Esophagus muscularis mucosa (tissue), 4 donors: ENCODE data around the gene GRID1. TPM values are rescaled to one million over a fixed set of nuclear protein-coding genes. Genes with fewer than 3 reads are reported as not detected.
"Not testable (repeated sequence)": the region's sequence is repeated elsewhere in the genome, so short reads cannot be mapped to it uniquely, and the experiment has no call there.

Source experiments
- DNase-seq: peaks from one replicate; pipeline ENCODE4 v3.0.0-alpha.2; 2017; ENCODE audit errors: extremely low spot score
- H3K27ac ChIP-seq, 4 donors: fragments of 200-600 bp; sonication (generic); replicated peaks in 1 of 4; 1 replicate in 3 of 4; 2 replicates in 1 of 4; pipeline ENCODE4 v1.5.1; 2016 to 2019; ENCODE audit warnings: mild to moderate bottlenecking in 1 of 4
- H3K27me3 ChIP-seq, 4 donors: fragments of 200-600 bp; sonication (generic); one replicate each; pipeline versions ENCODE4 v1.5.1 to v1.6.0; 2016 to 2019
- H3K36me3 ChIP-seq, 4 donors: fragments of 200-600 bp; sonication (generic); one replicate each; pipeline ENCODE4 v1.5.1; 2016 to 2019
- H3K4me1 ChIP-seq, 4 donors: fragments of 200-600 bp; sonication (generic); one replicate each; pipeline ENCODE4 v1.5.1; 2016 to 2019
- H3K4me3 ChIP-seq, 4 donors: fragments of 200-600 bp; sonication (generic); 1 replicate in 2 of 4; 2 replicates in 2 of 4; pipeline ENCODE4 v1.5.1; 2016 to 2019; ENCODE audit warnings: mild to moderate bottlenecking in 4 of 4, moderate library complexity in 1 of 4
- H3K9me3 ChIP-seq, 4 donors: fragments of 200-600 bp; sonication (generic); 1 replicate in 3 of 4; 2 replicates in 1 of 4; pipeline ENCODE4 v1.5.1; 2016 to 2019
- EP300 ChIP-seq: sonication (generic); formaldehyde crosslinking; IDR thresholded peaks from one replicate; pipeline ENCODE4 v1.6.1; 2017; ENCODE audit warnings: antibody characterized with exemption
- POLR2A ChIP-seq: fragments of 450-650 bp; IDR thresholded peaks from one replicate; pipeline ENCODE4 v1.6.1; 2017; ENCODE audit warnings: antibody characterized with exemption, moderate library complexity, mild to moderate bottlenecking, low read depth
- POLR2AphosphoS5 ChIP-seq, 2 donors: sonication (generic); formaldehyde crosslinking; IDR thresholded peaks; one replicate each; pipeline ENCODE4 v1.6.1; 2017; ENCODE audit warnings: antibody characterized with exemption in 2 of 2
- WGBS: methylation state at CpG from one replicate; pipeline ENCODE4 v1.1.5; 2018; 5-methylcytosine and 5-hydroxymethylcytosine counted together
- intact Hi-C: fragments of 100-400 bp; cut with DNase I; formaldehyde crosslinking; loops from one replicate; pipeline ENCODE4 v1.15.1; 2023
- total RNA-seq, 4 donors: library from RNA; depleted of rRNA; stranded (reverse); fragments of >200 nt; gene quantifications; one replicate each; pipeline versions ENCODE4 v1.1.0 to v1.2.1, GENCODE V29; 2016
- TF ChIP-seq, protein P1 (sequence below), 3 experiments: fragments of 200-600 bp in 2 of 3; fragments of 450-650 bp in 1 of 3; sonication (generic) in 2 of 3; IDR thresholded peaks; one replicate each; pipeline ENCODE4 v1.5.1; 2017 to 2019; ENCODE audit warnings: antibody characterized with exemption in 3 of 3, mild to moderate bottlenecking in 2 of 3, moderate library complexity in 1 of 3

The GRID1 gene
- total RNA-seq, 4 donors from 2014 or later = under 0.01 to 1.3 (median 1.1) TPM

DNA sequence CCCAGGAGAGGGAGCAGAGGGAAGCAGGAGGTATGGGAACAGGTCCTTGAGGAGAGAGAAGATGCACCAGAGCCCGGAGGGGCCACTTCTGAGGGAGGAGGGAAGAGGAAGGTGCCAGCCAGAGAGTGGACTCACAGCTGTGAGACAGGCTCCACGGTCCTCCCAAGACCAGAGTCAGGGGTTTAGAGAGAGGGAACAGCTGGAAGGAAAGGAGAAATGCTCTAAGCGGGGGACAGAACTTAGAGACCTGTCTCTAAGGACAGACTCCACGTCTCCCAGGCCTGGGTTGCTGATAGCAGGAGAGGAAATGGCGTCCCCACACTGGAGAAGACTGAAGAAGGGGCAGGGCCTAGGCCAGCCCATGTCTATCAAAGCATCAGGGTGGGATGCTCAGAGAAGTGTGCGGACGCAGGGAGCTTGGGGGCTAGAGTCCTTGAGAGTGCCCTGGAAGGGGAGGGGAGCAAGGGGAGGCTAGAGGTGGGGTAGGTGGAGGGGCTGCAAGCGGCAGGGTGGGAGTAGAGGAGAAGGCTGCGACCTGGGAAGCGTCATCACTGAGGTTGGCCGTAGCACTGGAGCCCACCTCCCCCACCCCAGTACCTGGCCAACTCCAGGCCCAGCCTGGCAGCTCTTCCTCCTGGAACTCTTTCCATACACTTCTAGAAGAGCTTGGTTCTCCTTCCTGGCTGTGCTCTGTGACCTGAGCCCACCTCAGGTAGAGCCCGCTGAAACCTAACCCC, 25.6 kb upstream of the GRID1 start:
- Histone ChIP-seq H3K4me1 (peaks cover 4 to 13% (median 9%) of the 10 kb centered on the region in 4 donors), H3K4me3 (no peak overlapping the region), H3K27ac (no peak overlapping the region), H3K27me3 (peaks cover 6 to 32% (median 13%) of the 10 kb centered on the region in 4 donors), H3K36me3 (no peaks in the 10 kb centered on the region), H3K9me3 (no peaks in the 10 kb centered on the region)
- no peak for DNase-seq
- WGBS = 82% methylated on average over 11 of the region's 12 CpGs
- intact Hi-C loops = no loop called here
- TF ChIP-seq POLR2A (no peak), EP300 (no peak), POLR2AphosphoS5 (IDR thresholded peaks at IDR 0.05) (no peak)
- TF ChIP-seq, protein P1, sequence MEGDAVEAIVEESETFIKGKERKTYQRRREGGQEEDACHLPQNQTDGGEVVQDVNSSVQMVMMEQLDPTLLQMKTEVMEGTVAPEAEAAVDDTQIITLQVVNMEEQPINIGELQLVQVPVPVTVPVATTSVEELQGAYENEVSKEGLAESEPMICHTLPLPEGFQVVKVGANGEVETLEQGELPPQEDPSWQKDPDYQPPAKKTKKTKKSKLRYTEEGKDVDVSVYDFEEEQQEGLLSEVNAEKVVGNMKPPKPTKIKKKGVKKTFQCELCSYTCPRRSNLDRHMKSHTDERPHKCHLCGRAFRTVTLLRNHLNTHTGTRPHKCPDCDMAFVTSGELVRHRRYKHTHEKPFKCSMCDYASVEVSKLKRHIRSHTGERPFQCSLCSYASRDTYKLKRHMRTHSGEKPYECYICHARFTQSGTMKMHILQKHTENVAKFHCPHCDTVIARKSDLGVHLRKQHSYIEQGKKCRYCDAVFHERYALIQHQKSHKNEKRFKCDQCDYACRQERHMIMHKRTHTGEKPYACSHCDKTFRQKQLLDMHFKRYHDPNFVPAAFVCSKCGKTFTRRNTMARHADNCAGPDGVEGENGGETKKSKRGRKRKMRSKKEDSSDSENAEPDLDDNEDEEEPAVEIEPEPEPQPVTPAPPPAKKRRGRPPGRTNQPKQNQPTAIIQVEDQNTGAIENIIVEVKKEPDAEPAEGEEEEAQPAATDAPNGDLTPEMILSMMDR (IDR thresholded peaks at IDR 0.05) = no peak

DNA sequence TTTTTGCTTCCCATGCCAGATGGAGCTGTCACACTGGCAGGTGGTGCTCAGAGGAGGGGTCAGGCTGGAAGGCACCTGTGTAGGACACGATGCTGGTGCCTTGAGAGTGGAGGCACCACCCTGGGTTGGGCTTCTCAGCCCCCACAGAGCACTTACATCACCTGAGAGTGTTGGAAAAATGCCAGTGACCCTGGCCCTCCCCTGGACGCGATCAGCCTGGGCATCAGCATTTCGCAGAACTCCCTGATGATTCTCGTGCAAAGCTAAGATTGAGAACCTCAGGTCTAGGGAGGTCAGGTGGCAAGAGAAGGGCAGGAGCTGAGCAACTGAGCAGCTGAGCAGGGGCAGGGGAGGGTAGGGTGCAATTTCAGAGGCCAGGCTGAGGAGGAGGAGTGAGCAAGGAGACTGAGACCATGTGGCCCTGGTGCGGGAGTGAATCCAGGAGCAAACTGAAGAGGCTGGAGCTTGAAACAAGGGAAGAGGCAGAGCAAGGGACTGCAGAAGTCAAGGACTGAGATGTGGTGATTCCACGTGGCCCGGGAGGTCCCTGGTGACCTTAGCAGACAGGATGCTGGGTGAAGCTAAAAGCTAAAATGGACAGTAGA, 24.7 kb upstream of the GRID1 start:
- no peak for DNase-seq
- intact Hi-C loops = no loop called here
- 85% methylated on average over 8 of the region's 8 CpGs for WGBS

DNA sequence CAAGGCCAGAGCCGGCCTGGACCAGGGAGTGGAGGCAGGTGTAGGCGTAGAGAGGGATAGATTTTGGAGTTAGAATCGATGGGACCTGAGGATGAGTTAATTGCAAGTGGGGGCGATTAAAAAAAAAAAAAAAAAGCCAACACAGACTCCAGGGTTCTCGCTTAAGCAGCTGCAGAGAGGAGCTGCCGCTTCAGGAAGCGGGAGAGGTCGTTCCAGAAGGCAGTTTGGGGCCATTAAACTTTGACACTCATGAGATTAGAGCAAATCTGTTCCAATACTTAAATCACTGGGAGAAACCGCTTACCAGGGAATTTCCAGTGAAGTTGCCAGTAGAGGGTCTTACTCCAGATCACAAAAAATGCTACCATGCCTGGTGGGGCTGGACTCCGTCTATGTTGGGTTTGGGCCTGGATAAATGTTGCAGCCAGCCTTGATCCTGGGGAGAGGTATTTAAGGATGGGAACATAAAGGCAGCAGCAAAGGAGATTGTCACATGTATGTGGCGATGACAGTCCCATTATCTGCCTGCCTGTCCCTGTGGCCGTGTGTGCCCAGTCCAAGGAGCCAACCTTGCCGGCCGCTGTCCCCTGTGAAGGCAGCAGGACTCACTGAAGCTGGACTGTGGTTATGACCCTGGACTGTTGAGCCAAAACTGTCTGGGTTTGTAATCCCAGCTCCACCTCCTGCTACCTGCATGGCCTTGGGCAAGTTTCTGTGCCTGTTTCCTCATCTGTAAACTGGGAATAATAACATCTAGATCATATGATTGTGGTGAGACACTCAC, 23.9 kb upstream of the GRID1 start:
- Histone ChIP-seq H3K4me1 (peaks cover 4 to 13% (median 9%) of the 10 kb centered on the region in 4 donors), H3K27me3 (peaks cover 6 to 41% (median 13%) of the 10 kb centered on the region in 4 donors), H3K27ac (no peak overlapping the region), H3K36me3 (no peaks in the 10 kb centered on the region), H3K9me3 (no peaks in the 10 kb centered on the region), H3K4me3 (no peak overlapping the region)
- no peak for DNase-seq
- intact Hi-C loops = no loop called here
- 92% methylated on average over 10 of the region's 14 CpGs for WGBS
- TF ChIP-seq POLR2AphosphoS5 (IDR thresholded peaks at IDR 0.05) (no peak), POLR2A (no peak)

More for the DNA sequence above, 24.7 kb upstream of the GRID1 start:
- Histone ChIP-seq H3K4me3 (no peak overlapping the region), H3K4me1 (peaks cover 4 to 13% (median 9%) of the 10 kb centered on the region in 4 donors), H3K9me3 (no peaks in the 10 kb centered on the region), H3K27ac (no peak overlapping the region), H3K36me3 (no peaks in the 10 kb centered on the region), H3K27me3 (peaks cover 6 to 40% (median 13%) of the 10 kb centered on the region in 4 donors)
- TF ChIP-seq EP300 (no peak), POLR2AphosphoS5 (IDR thresholded peaks at IDR 0.05) (no peak), POLR2A (no peak)
- TF ChIP-seq, protein P1 (IDR thresholded peaks at IDR 0.05) = no peak

DNA sequence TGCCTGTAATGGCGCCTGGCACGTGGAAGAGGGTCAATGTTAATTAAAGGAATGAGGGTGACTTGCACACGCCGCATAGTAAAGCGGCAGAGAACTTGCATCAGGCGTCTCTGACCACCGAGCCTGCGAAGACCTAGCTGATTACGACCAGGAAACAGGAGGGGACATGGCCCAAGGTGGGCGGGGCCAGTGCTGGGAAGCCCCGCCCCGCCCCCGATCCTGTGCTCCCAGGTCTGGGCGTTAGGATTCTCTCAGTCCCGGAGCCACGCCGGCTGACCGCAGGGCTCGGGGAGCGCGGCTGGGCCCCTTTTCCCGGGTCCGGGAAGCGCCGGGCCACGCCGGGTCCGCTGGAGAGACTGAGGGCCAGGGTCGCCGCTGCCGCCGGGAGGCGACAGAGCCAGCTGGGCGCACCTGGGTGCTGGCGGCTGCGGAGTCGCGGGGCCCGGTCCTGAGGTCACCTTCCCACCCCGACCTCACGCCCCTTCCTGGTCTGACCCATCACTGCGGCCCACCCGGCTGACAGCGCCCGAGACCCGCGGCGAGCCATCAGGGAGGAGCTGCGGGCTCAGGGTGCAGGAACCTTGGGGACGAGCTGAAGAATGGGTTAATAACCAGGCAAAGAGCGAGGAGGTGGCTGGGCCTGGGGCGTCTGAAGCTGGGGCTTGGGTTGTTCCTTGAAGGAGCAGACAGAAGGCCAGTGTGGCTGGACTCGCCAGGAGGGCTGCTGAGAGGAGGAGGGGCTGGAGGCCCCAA, 23.0 kb upstream of the GRID1 start:
- peak; percentile 83 for DNase-seq
- Histone ChIP-seq H3K4me1 (peaks cover 4 to 13% (median 9%) of the 10 kb centered on the region in 4 donors), H3K9me3 (no peaks in the 10 kb centered on the region), H3K36me3 (no peaks in the 10 kb centered on the region), H3K27ac (no peak overlapping the region), H3K27me3 (peaks cover 6 to 41% (median 13%) of the 10 kb centered on the region in 4 donors), H3K4me3 (peak overlapping the region; percentile 29 to 49 (median 40))
- no peak for TF ChIP-seq EP300
- no peak for TF ChIP-seq POLR2A
- TF ChIP-seq, protein P1 (IDR thresholded peaks at IDR 0.05) = no peak
- TF ChIP-seq POLR2AphosphoS5 (IDR thresholded peaks at IDR 0.05) = no peak
- WGBS = 27% methylated on average over 35 of the region's 53 CpGs
- intact Hi-C loops = no loop called here

DNA sequence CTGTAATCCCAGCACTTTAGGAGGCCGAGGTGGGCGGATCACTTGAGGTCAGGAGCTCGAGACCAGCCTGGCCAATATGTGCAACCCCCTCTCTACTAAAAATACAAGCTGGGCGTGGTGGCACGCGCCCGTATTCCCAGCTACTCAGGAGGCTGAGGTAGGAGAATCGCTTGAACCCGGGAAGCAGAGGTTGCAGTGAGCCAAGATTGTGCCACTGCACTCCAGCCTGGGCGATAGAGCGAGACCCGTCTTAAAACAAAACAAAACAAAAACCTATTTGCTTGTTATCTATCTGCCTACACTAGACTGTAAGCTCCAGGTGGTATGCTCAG, 22.5 kb upstream of the GRID1 start:
- DNase-seq, H3K9me3 ChIP-seq, H3K36me3 ChIP-seq, H3K27ac ChIP-seq, intact Hi-C loops: not testable (repeated sequence)
- peaks cover 4 to 13% (median 9%) of the 10 kb centered on the region in 4 donors for H3K4me1 ChIP-seq
- WGBS = 40% methylated on average over 12 of the region's 12 CpGs
- peak overlapping the region; percentile 29 to 49 (median 40) for H3K4me3 ChIP-seq
- peaks cover 6 to 46% (median 13%) of the 10 kb centered on the region in 4 donors for H3K27me3 ChIP-seq
